Esophagus squamous epithelium (tissue), 4 donors: ENCODE data around the gene HAO1.

Source experiments
- CTCF ChIP-seq, 6 experiments: fragments of 450-650 bp in 4 of 6; fragments of 200-600 bp in 2 of 6; sonication (generic) in 2 of 6; IDR thresholded peaks; one replicate each; pipeline ENCODE4 v1.5.1; 2016 to 2019; ENCODE audit warnings: antibody characterized with exemption in 6 of 6, mild to moderate bottlenecking in 4 of 6, moderate library complexity in 4 of 6
- POLR2A ChIP-seq, 4 donors: fragments of 450-650 bp; IDR thresholded peaks; one replicate each; pipeline ENCODE4 v1.6.1; 2017; ENCODE audit warnings: antibody characterized with exemption in 4 of 4, mild to moderate bottlenecking in 4 of 4, moderate library complexity in 3 of 4

DNA sequence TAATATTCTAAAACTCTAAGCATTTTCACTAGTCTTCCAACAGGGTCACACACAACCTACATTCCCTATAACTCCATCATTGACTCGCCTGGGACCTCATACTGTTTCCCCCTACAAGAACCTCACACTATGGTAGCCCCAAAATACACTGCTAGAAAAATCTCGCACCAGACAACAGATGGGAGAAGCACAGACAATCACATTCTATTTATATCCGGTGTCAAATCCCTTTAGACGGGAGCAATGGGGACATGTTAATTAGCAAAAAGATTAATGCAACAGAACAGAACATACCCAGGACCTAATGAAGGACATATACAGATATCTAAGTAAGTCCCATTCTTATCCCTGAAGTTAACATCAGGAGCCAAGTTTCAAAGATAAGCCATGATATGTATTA is 45.7 kb upstream of the HAO1 start:
- TF ChIP-seq CTCF (IDR thresholded peaks at IDR 0.05) (no peak), POLR2A (IDR thresholded peaks at IDR 0.05) (no peak)
